Endothelial cell of umbilical vein (primary cell): ENCODE data around the gene RSL1D1. TPM values are rescaled to one million over a fixed set of nuclear protein-coding genes. Genes with fewer than 3 reads are reported as not detected.
A peak's percentile ranks its signal among the peaks of the same experiment; 100 is the strongest.

Experiments used
- BruUV-seq: library from RNA; stranded (reverse); fragments of 400-500 nt; replicated peaks from 2 replicates; lab custom pipeline; 2021; lab: Mats Ljungman, UMichigan
- CTCF ChIA-PET: fragments of 300-600, 350-600 bp; sonication (Branson Sonifier 250); formaldehyde crosslinking; loops from one replicate; lab custom pipeline; 2021; ENCODE audit warnings: antibody characterized with exemption, inconsistent platforms; lab: Charles Lee
- POLR2A ChIA-PET: fragments of 300-600, 350-600 bp; sonication (Branson Sonifier 250); formaldehyde crosslinking; loops from one replicate; lab custom pipeline; 2021; ENCODE audit warnings: antibody characterized with exemption, inconsistent platforms; lab: Charles Lee
- DNase-seq: peaks from one replicate; pipeline ENCODE4 v3.0.0-alpha.2; 2011; ENCODE audit warnings: low read depth, low spot score
- FAIRE-seq: peaks from 2 replicates; lab custom pipeline; 2011; peaks lifted over from hg19 to GRCh38; lab: Jason Lieb, UNC
- H2AFZ ChIP-seq: 2 replicates; pipeline ENCODE4 v1.6.0; 2012; ENCODE audit warnings: low read depth, low read length, control low read depth, inconsistent platforms
- H3K27ac ChIP-seq: 2 replicates; pipeline ENCODE4 v1.5.1; 2011; ENCODE audit warnings: low read depth, mild to moderate bottlenecking, control low read depth, low read length, moderate library complexity; ENCODE audit not compliant: insufficient read depth
- H3K27me3 ChIP-seq, 2 experiments: 2 replicates each; pipeline versions ENCODE4 v1.6.0 to v1.6.1; 2011; ENCODE audit warnings: low read length in 2 of 2, mixed read lengths in 1 of 2; ENCODE audit not compliant: control insufficient read depth in 2 of 2, insufficient read depth in 2 of 2
- H3K36me3 ChIP-seq, 2 experiments: 2 replicates in 1 of 2; 3 replicates in 1 of 2; pipeline ENCODE4 v1.5.1; 2011; ENCODE audit warnings: low read length in 2 of 2, mild to moderate bottlenecking in 1 of 2, moderate library complexity in 1 of 2; ENCODE audit not compliant: control insufficient read depth in 2 of 2, insufficient read depth in 2 of 2; ENCODE audit errors: extremely low read depth in 1 of 2
- H3K4me1 ChIP-seq: 3 replicates; pipeline ENCODE4 v1.5.1; 2011; ENCODE audit warnings: mild to moderate bottlenecking, low read length; ENCODE audit not compliant: control insufficient read depth, insufficient read depth; ENCODE audit errors: extremely low read depth
- H3K4me2 ChIP-seq: 2 replicates; pipeline ENCODE4 v1.6.1; 2011; ENCODE audit warnings: low read length, control low read depth, mixed read lengths; ENCODE audit not compliant: insufficient read depth
- H3K4me3 ChIP-seq, 3 experiments: fragments of 200-600 bp in 1 of 3; sonication (generic), shearing (Covaris generic) in 1 of 3; replicated peaks in 1 of 3; 2 replicates each; pipeline ENCODE4 v1.5.1; 2011 to 2016; ENCODE audit warnings: control low read depth in 3 of 3, low read length in 3 of 3, mild to moderate bottlenecking in 2 of 3, inconsistent platforms in 1 of 3, low read depth in 1 of 3, moderate library complexity in 1 of 3; ENCODE audit not compliant: insufficient read depth in 1 of 3
- H3K79me2 ChIP-seq: 2 replicates; pipeline ENCODE4 v1.6.0; 2012; ENCODE audit warnings: low read length, inconsistent platforms; ENCODE audit not compliant: control insufficient read depth, insufficient read depth
- H3K9ac ChIP-seq: replicated peaks from 2 replicates; pipeline ENCODE3; 2011; ENCODE audit warnings: low read length, control low read depth; ENCODE audit not compliant: insufficient read depth; ENCODE audit errors: extremely low read depth
- H3K9me1 ChIP-seq: replicated peaks from 3 replicates; pipeline ENCODE4 v1.6.0; 2011; ENCODE audit warnings: mild to moderate bottlenecking, low read length; ENCODE audit not compliant: control insufficient read depth, insufficient read depth; ENCODE audit errors: extremely low read depth
- H3K9me3 ChIP-seq: replicated peaks from 2 replicates; pipeline ENCODE4 v1.5.1; 2012; ENCODE audit warnings: low read length, inconsistent platforms; ENCODE audit not compliant: control insufficient read depth, insufficient read depth
- H4K20me1 ChIP-seq: replicated peaks from 2 replicates; pipeline ENCODE3; 2011; ENCODE audit warnings: mild to moderate bottlenecking, low read length; ENCODE audit not compliant: control insufficient read depth, insufficient read depth; ENCODE audit errors: extremely low read depth
- EZH2 ChIP-seq: IDR thresholded peaks from 2 replicates; pipeline ENCODE4 v1.6.1; 2012; ENCODE audit warnings: borderline replicate concordance, low read depth, mild to moderate bottlenecking, moderate library complexity, low read length, inconsistent platforms; ENCODE audit not compliant: severe bottlenecking
- FOS ChIP-seq: IDR thresholded peaks from 2 replicates; pipeline ENCODE4 v1.6.1; 2011; ENCODE audit warnings: mild to moderate bottlenecking, low read length, moderate library complexity, borderline replicate concordance; ENCODE audit not compliant: insufficient read depth
- GATA2 ChIP-seq: IDR thresholded peaks from 2 replicates; pipeline ENCODE4 v1.7.0; 2011; ENCODE audit warnings: low read depth, mild to moderate bottlenecking, moderate library complexity, mixed read lengths, low read length; ENCODE audit not compliant: insufficient read length, insufficient read depth
- JUN ChIP-seq: IDR thresholded peaks from 2 replicates; pipeline ENCODE4 v1.6.1; 2011; ENCODE audit warnings: borderline replicate concordance, low read depth; ENCODE audit not compliant: insufficient read length, insufficient read depth
- MAX ChIP-seq: IDR thresholded peaks from 2 replicates; pipeline ENCODE4 v1.6.1; 2011; ENCODE audit not compliant: insufficient read depth, insufficient read length
- MYC ChIP-seq: IDR thresholded peaks from one replicate; pipeline ENCODE4 v1.6.1; 2011; ENCODE audit warnings: mild to moderate bottlenecking, low read depth, low read length
- POLR2A ChIP-seq: IDR thresholded peaks from 2 replicates; pipeline ENCODE4 v1.6.1; 2012; ENCODE audit warnings: low read depth, mild to moderate bottlenecking, control low read depth, low read length
- POLR2AphosphoS5 ChIP-seq: IDR thresholded peaks from 2 replicates; pipeline ENCODE4 v1.6.1; 2012; ENCODE audit warnings: low read depth, mild to moderate bottlenecking, control low read depth, low read length, moderate library complexity; ENCODE audit not compliant: insufficient read depth
- dilution Hi-C: fragments of 300-500 bp; cut with MboI; formaldehyde crosslinking; loops from one replicate; pipeline ENCODE4 v1.15.0; 2019; ENCODE audit warnings: low sequenced_read_pairs; ENCODE audit not compliant: extremely low pct_ligation_motif_present
- intact Hi-C: fragments of 100-400 bp; cut with micrococcal nuclease; formaldehyde crosslinking; loops from one replicate; pipeline ENCODE4 v1.10.0; 2022
- polyA plus RNA-seq, 4 experiments: library from polyadenylated mRNA; depleted of rRNA in 3 of 4; stranded (reverse) in 3 of 4; unstranded in 1 of 4; fragments of >200 nt; gene quantifications; 2 replicates each; pipeline versions ENCODE4 v1.2.1 to v1.2.3, GENCODE V29; 2011 to 2012; ENCODE audit warnings: missing spikeins in 1 of 4
- total RNA-seq: library from RNA; stranded (reverse); gene quantifications from 2 replicates; pipeline ENCODE4 v1.2.3, GENCODE V29; 2021
- TF ChIP-seq, protein P1 (sequence below), 2 donors: IDR thresholded peaks; 1 replicate in 1 of 2; 2 replicates in 1 of 2; pipeline ENCODE4 v1.5.1; 2011; ENCODE audit warnings: low read length in 2 of 2, mild to moderate bottlenecking in 2 of 2, moderate library complexity in 2 of 2, control low read depth in 1 of 2, inconsistent platforms in 1 of 2, low read depth in 1 of 2; ENCODE audit not compliant: insufficient read depth in 1 of 2; ENCODE audit errors: extremely low read depth in 1 of 2

RSL1D1 gene
- total and polyA plus RNA-seq, 2 donors (not counting 3 experiments of a cell fraction or from before 2014, with no cell fraction given) = 17.0 to 132 TPM

- BruUV-seq = no TSS peak
- peaks cover 11% of the 10 kb centered on the region for H3K4me1 ChIP-seq
These were observed 14.6 kb downstream of the RSL1D1 start for GRCh38 chr16:11836650-11837244.

More at GRCh38 chr16:11836650-11837244, 14.6 kb downstream of the RSL1D1 start:
- no peaks in the 10 kb centered on the region for H3K9me3 ChIP-seq
- no peaks in the 10 kb centered on the region for H4K20me1 ChIP-seq
- ChIA-PET POLR2A (no interaction called here), CTCF (interaction anchor here (1.0 to 2.1 kb wide), 3 partner anchors 40 to 440 kb away, joined by 3 to 7 read pairs (median 5); partner anchors contain the start of gene ZC3H7A)
- H3K4me2 ChIP-seq = no peak overlapping the region
- H3K9ac ChIP-seq = no peak overlapping the region
- H3K27me3 ChIP-seq = no peaks in the 10 kb centered on the region
- peak overlapping the region; percentile 48 for H3K27ac ChIP-seq
- intact Hi-C loops (no loop called here), dilution Hi-C loops (no loop called here)
- peak; percentile 66 for FAIRE-seq
- H3K36me3 ChIP-seq = peaks cover 29 to 31% of the 10 kb centered on the region in 2 experiments
- DNase-seq = peak; percentile 36
- no peaks in the 10 kb centered on the region for H3K9me1 ChIP-seq
- no peaks in the 10 kb centered on the region for H3K79me2 ChIP-seq
- no peak overlapping the region for H3K4me3 ChIP-seq
- TF ChIP-seq GATA2 (no peak), MAX (no peak), POLR2A (no peak), JUN (no peak), FOS (no peak), POLR2AphosphoS5 (no peak), MYC (no peak), EZH2 (no peak)
- TF ChIP-seq, protein P1, sequence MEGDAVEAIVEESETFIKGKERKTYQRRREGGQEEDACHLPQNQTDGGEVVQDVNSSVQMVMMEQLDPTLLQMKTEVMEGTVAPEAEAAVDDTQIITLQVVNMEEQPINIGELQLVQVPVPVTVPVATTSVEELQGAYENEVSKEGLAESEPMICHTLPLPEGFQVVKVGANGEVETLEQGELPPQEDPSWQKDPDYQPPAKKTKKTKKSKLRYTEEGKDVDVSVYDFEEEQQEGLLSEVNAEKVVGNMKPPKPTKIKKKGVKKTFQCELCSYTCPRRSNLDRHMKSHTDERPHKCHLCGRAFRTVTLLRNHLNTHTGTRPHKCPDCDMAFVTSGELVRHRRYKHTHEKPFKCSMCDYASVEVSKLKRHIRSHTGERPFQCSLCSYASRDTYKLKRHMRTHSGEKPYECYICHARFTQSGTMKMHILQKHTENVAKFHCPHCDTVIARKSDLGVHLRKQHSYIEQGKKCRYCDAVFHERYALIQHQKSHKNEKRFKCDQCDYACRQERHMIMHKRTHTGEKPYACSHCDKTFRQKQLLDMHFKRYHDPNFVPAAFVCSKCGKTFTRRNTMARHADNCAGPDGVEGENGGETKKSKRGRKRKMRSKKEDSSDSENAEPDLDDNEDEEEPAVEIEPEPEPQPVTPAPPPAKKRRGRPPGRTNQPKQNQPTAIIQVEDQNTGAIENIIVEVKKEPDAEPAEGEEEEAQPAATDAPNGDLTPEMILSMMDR (IDR thresholded peaks at IDR 0.05; ENCODE audit: extremely low read depth in 1 of 2, insufficient read depth in 1 of 2, low read depth in 1 of 2, low read length in 2 of 2) = no peak
- H2AFZ ChIP-seq = no peak overlapping the region
